CD4-positive, alpha-beta T cell treated with Interleukin-1 beta for 1 hour (primary cell): Measurements from ENCODE around the gene IGSF9.

Experiments used
- DNase-seq, 2 donors: peaks; one replicate each; pipeline ENCODE4 v3.0.0-alpha.2; 2020 to 2022

Gene IGSF9

DNA sequence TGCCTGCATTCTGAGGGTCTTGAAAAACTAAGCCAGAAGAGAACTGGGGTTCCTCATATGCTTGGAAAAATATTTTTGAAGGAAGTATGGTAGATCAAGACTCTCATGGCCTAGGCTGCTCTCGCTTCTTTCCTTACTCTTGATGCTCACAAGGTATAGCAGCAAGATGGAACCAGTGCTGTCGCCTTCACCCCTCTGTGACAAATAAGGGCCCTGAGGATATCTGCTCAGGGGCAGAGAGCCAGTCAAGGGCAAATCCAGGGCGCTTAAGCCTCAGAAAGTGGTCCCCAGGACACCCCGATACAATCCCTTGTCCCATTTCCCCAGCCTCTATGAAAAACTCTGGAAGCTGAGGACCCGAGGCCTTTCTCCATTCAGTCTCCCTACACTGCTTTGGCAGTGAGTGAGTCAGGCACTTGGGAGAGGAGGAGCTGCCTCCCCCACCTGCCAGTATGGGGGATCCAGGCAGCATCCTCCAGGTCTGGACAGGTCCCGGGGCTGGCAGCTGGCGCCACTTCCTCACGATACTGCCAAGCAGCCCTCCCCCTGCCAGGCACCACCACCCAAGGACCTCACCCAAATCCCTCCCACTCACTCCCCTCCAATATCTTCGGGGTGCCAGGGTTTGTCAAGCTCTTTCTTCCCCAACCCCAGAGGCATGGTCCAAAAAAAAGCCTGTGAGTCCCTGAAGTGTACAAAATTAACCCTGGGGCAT lies 1.3 kb downstream of the IGSF9 start:
- no peak for DNase-seq

DNA sequence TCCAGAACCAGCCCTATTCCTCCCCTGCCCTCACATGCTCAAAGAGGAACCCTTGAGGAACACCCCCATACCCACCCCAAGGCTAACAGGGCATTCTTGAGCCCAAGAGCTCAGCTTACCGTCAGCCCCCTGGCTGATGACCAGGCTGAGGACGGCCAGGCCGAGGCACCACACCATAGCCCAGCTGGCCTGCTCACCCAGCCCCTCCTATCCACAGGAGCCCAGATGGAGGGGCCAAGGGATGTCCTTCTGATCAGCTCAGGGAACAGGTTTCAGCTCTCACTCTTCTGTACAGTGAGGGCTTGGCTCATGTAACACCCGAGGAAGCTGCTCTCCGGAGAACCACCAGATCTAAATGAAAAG lies 2.2 kb downstream of the IGSF9 start:
- DNase-seq, result no peak

DNA sequence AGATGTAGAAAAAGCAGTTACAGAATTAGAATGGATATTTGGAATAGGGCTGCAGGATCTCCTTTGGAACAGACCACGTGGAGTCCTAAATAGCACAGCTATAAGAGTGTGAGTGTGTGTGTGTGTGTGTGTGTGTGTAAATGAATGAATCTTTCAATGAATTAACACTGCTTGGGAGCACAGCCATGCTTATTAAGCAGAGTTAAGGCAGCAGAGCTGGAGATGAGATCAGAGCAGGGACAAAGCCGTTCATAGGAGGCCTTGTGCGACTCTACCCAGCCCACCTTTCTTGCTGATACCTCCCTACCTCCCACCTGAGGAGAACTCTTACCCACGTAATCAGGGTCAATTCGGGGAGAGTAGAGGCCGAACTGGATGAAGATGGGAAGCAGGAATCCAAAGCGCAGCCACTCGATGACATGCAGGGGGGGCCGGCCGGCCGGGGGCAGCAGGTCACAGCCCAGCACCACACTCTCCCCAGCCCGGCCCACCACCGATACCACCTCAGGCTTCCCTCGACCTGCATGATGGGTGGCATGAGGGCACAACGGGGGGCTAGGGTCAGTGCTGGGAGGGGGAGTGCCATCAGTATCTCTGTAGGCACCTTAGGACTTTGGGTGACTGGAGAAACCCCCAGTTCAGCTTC lies 2.7 kb downstream of the IGSF9 start:
- DNase-seq, result no peak

DNA sequence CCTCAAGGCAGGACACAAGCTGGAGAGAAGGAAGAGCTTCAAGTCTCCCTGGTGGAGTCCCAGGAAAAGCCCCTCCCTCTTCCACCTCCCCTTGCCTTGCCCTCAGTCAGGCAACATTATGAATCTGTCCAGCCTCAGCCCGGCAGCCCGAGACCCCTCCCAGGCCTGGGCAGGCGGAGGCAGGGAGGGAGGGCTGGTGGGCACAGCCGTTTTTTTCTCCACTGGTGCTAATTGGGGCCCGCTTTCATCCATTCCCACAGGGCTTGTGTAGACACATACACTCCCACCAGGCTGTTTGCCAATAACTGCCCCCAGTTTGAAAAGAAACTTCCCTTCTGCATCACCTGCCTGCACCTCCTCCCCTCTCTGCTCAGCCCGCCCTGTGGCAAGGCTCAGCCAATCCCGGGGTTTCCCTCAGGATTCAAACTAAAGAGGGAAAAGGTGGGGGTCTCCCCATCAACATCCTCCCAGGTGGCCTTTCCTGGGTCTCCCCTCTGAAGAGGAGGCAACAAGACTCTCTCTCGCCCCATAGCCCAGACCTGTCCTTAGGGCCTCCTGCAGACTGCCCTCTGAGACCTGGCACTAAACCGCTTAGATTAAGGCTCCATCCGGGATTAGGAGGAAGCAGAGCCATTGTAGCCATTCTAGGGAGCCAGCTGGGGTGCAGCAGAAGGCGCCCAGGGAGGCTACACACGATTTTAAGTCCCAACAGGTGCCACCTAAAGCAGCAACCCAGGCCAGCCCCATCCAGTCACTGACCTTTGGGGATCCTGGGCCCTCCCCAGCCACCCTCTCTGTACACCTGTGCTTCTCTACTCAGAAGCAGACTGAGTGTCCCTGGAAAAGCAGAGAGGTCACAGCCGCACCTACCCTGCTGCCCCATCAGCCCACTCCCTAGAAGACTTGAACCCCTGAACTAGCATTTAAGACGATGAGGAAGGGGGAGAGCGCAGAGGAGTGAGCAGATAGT lies 3.5 kb downstream of the IGSF9 start:
- DNase-seq, result no peak

DNA sequence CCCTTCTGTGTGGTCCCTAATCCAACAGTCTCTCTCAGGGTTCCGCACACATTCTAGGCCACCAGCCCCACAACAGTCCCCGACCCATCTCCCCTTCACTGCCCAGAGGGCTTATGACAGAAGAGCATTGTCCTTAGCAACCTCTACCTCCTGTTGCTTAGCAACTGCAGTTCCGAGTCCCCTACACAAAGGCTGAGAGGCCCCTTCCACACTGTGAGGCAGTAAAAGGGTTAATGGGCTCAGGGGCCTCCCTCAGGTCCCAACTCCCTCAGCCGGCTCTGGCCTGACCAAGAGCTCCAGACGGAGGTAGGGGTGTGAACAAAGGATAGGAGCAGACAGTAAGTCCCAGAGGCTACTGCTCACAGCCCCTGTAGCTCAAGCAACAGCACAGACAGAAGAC lies 4.3 kb downstream of the IGSF9 start:
- no peak for DNase-seq

DNA sequence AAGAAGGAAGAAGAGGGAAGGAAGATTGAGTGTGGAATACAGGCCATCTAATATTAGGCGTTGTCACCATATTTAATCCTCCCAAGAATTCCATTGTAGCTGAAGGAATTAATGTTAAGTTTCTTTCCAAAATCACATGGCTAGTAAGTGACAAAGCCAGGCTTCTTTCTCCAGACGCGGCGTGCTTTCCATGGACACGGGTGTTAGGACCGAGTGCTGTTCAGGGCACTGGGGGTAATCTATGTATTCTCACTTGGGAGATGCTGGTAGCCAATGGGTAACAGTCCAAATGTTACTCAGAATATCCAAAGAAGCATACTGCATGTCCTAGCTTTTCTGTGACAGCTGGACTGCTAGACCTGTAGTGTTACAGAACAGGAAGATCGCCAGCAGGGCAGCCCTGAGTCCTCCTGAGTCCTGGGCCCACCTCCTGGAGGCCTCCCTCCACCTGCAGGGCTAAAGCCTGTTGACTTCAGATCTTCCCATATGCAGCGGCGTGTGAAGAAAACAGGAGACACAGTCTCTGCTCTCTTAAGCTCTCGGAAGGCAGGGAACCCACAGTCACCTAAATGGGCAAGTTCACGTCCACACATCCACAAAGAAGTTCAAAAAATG lies 5.3 kb downstream of the IGSF9 start:
- DNase-seq, result no peak

DNA sequence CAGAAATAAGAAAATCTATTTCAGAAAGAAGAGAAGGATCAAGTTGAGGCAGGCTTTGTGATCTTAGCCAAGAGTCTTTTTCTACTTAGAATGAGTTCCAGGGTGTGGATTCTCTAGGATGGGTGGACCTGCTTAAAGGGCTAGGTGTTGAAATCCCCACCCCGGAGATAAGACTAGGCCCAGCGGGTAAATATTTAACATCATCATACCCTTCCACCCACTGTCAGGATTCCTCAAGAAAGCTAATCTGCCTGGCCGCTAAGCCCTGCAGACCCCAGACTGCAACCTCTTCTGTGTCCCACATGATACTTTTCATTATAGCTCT lies 5.8 kb downstream of the IGSF9 start:
- DNase-seq, result no peak

DNA sequence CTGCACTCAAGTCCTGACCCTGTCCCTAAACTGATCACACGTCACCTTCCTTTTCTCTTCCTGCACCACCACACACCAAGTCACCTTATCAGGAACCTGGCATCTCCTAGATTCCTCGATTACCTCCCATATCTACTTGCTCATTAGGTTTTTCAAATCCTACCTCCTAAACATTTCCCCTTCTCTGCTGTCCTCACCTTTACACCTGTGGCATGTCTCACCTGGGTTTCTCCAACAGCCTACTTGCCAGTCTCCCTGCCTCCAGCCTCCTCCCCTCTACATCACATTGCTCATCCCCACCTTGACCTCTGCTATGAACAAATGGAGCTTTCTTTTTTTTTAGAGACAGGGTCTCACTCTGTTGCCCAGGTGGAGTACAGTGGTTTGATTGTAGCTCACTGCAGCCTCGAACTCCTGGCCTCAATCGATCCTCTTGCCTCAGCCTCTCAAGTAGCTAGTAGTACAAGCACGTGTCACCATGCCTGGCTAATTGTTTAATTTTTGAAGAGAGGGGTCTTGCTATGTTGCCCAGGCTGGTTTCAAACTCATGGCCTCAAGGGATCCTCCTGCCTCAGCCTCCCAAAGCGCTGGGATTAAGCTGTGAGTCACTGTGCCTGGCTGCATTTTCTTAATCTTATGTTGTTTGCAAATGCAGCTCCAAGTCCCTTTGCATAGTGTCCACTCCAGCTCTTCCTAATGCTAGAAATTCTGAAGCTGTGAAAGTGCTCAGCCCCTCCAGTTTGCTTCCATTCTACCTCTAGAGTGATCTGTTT lies 6.3 kb downstream of the IGSF9 start:
- DNase-seq, result no peak

DNA sequence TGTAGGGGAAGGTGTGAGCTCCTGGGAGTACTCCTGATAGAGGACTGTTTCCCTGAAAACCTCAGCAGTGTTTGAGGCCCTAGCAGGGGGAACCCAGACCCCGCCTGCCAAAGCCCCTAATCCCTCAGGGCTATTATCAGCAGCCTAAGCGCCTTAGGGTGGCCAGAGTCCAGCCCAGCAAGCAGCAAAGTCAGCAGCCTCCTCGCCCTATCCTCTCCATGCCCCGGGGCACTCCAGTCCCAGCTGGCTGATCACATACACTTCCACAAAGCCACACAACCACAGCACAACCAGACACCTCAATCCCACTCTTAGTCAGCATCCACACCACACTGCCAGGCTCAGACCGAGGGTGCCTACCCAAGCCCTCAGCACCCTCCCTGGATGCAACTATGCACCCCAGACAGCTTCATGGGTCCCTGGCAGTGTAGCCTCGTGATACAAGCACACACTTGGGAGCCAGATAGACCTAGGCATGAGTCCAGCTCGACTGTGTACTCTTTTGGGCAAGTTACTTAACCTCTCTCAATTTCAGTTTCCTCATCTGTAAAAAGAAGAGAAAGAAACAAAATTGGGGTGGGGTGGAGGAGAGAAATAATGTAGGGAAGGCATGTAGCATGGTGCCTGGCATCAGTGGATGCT lies 7.1 kb downstream of the IGSF9 start:
- DNase-seq, result no peak

DNA sequence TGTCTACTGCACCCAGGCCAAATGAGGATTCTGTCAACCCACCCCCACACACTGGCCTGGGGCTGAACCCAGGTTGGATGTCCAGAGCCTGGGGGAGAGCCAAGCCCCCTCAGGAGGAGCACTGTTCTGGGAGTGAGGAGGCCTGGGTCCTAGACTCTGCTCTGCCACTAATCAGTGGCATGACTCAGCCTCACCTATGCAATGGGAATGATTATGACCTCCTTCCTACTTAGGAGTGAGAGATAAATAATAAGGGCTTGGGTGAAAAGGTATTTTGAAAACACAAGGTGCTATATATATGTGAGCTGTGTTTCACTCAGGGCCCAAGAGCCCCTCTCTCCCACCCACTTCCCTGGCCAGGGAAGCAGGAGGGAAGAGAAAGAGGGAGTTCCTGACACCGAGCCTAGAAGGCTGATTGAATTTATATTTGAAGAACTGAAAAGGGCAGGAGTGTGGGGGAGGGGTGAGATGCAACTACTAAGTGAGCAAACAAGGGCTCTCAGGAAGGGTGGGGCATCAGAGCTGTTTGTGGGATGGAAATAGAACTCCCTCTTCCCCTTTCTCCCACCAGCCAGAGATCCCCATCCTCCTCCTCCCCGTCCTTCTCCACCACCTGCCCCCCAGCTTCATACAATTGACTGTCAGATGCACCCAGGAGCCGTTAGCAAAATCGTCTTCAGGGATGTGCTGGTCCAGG lies 8.2 kb downstream of the IGSF9 start:
- DNase-seq, result peak in 1 of 2 donors; percentile 31

DNA sequence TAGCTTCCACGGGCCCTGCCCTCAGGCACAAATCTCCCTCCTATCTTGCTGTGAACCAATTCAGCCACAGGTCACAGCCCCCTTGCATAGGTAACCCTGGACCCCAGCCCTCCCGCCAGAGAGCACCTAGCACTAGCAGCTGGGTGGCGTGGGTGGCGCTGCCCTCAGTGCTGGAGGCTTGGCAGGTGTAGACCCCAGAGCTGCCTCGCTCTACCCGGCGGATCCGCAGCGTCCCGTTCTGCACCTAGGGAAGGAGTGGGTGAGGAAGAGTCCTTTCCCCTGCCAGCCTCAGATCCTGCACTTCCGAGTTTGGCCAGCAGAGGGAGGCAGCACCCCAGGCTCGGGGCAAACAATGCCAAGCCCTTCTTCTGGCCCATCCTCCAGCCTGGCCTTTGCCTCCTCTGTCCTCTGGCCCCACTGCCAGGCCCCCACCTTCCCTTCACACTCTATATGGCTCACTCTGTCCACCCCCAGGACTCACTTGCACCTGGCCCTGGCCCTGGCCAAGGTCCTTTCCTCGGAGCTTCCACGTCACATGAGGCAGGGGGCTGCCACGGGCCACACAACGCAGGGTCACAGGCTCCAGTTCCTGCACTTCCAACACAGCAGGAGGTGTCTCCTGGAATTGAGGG lies 9.0 kb downstream of the IGSF9 start:
- peak; percentile 73 to 82 for DNase-seq

DNA sequence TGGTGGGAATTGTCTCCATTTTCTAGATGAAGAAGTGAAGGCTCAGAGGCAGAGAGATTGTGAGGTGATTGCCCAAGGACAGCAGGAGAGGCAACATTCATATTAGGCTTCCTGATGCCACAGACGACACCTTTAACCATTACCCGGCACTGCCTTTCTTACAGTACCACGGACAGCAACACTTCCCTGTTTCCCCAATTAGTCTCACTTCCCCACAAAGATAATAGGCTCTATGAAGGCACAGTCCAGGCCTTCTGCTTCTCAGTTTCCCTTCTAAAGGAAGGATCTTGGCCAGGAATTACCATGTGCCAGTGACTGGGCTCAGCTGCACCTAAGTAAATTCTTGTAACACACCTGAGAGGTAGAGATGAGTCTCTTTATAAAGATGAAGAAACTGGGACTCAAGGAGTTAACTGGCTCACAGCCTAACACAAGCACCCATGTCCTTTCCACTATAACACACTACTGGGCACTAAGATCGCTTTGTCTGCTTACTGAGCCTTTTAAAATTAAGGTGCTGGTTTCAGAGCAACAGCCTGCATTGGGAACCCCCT lies 9.6 kb downstream of the IGSF9 start:
- no peak for DNase-seq

DNA sequence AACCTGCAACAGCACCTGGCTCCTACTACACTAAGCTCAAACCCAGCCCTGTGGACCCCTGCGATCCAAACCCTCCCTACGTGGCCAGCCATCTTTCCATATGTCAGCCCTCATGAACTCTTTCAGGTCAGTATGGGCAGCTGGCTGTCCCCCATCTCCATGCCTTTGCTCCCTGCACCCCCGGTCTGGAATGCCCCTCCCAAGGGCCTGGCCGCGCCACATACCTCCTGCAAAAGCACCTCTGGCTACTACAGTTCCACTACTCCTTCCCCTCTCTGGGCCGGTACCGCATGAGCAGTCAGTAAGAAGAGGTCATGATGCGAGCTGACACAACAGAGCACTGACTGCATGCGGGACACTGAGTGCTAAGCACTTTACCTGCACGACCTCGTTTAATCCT lies 10.1 kb downstream of the IGSF9 start:
- DNase-seq, result no peak

DNA sequence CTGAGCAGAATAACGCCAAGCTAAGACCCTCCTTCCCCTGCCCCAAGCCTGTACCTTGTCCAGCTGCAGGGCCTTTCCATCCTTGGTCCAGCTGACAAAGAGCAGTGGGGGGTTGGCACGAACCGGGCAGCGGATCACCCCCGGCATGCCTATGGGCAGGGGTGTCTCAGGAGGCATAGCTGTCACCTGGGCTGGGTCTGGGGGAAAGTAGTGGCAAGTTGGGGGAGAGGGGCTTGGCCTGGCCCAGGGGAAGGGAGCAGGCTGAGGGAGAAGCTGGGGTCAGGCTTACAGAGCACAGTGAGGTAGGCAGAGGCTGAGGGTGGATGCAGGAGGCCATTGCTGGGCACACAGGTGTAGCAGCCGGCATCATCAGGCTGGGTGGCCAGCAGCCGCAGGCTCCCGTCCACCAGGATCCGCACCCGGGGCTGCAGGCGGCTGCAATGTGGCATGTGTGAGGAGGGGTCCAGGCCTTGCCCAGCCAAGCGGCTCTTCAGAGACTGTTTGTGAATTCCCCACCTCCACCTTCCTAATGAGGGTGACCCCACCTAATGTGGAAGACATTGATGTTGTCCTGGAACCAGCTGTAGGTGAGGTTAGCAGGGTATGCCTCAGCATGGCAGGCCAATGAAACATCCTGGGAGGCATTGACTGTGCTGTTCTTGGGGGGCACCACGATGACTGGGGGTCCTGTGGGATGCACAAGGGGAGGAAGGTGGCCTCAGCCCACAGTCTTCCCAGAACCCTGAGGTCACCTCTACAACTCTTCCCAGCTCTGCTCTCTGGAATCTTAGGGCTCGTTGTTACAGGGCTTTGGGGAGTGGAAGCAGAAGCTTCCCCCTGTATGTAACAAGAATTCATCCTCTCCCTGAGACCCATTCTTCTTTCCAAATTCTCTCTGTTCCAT lies 11.0 kb downstream of the IGSF9 start:
- DNase-seq, result no peak

DNA sequence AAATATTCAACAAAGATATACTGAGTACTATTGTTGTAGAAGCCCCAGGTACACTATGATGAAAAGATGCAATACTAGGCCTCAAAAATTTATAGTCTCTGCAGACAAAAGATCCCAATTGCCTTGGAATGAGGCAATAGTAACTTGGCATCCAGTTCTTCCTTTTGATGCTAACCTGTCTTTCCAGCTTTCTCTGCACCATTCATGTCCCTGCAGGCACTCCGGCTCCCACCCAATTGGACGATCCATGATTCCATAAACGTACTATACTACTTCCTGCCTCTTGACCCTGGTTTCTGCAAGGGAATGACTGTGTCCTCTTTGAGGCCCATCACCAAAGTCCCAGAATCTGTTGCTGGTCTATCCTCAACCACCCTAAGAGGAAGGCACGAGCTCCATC lies 12.1 kb downstream of the IGSF9 start:
- no peak for DNase-seq

DNA sequence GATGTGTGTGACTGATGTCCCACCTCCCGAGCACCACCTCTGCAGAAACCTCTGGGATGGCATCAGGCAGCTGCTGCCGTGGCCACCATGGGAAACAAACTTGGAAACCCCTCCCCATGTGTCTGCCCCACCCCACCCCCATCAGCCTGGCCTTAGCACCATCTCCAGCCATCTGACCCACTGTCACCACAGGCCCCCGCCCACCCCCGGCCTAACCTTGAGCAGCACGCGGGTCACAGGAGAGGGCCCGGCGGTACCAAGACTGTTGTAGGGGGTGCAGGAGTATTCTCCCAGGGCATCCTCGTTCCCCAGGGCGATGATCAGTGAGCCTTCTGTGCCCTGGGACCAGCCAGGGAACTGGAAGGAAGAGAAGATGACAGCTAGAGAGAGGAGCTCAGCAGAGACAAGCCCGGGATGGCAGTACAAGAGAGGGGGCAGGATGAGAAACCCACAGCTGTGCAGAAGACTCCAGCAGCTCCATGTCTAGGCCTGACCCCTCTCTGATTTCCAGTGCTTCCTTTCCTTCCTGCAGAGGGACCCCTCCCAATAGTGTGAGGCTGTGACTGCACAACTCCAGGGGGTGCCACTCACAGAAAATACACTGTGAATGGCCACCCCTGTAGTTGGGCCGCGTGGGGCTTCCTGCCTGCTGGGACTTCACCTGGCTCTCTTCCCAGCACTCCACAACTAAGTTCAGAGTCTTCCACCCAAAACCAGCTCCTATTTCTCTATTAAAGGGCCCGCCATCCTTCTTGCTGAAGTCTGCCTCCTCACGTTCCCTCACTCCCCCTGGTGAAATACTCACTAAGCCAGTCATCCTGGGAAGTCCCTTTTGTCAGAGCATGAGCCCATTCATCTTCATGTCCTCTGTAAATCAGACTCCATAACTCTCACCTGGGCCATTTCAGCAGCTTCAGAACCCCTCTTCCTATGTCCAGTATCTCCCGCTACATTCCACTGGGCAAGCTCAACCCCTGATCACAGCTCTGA lies 12.8 kb downstream of the IGSF9 start:
- no peak for DNase-seq

DNA sequence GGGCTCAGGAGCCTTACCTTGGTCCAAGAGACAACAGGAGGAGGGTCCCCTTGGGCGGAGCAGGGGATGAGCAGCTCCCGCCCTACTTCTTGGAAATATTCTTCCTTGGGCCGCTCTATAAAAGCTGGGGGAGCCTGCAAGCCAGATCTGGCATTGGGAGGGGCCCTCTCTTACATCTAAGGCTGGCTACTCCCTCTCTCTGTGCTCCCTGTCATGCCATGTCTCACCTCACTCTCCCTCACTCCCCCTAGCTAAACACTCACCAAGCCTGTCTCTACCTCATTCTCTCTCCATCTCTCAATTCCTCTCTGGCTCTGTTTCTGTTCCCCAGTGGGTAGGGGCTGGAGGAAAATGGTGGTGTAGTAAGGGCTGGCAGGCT lies 13.6 kb downstream of the IGSF9 start:
- DNase-seq, result no peak

DNA sequence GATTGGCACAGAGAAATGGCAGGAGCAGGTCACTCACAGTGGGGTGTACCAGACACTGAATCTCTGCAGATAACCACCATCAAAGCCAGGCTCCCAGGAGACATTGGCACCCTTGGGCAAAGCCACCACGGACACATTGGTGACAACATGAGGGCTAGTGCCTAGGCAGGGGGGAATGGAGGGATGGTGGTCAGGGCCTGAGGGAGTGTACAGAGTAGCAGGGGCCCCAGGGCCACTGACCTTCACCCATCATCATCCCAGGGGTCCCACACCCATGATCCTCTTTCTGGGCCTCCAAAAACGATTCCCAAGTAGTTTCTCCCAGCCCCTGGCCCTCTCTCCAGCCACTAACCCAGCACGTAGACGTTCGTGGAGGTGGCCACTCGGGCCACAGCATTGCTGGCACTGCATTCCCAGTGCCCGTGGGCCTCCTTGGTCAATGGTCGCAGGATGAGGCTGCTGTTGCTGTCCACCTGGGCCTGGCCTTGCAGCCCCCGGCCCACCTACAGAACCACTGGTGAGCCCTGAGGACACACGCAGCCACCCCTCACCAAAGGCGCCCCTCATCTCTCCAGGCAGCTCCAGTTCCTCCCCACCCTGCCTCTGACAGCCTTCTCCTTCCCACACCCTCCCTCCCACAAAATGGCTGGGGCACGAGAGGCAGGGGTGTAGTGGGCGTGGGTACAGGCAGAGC lies 14.2 kb downstream of the IGSF9 start:
- DNase-seq, result no peak
